ENCODE measurements around the gene SLC35B1.

The SLC35B1 gene

GRCh38 chr17:49707608-49708514 is at the start of gene SLC35B1:
TSS of gene SLC35B1 (minus strand) at chr17:49707964. CDS start at chr17:49707833, 131 bp downstream.
- peak; percentile 94 for DNase-seq (ENCODE audit: low read depth, low spot score)

GRCh38 chr17:49757151-49757777 is 49.5 kb upstream of the SLC35B1 start:
- no peak for DNase-seq (ENCODE audit: low read depth, low spot score)

GRCh38 chr17:49756323-49757150 is 48.8 kb upstream of the SLC35B1 start:
- no peak for DNase-seq (ENCODE audit: low read depth, low spot score)

- no peak for DNase-seq (ENCODE audit: low read depth, low spot score)
Measured at GRCh38 chr17:49755663-49756283, 48.0 kb upstream of the SLC35B1 start.

GRCh38 chr17:49753959-49754391 is 46.2 kb upstream of the SLC35B1 start:
- no peak for DNase-seq (ENCODE audit: low read depth, low spot score)

GRCh38 chr17:49752508-49752907 is 44.7 kb upstream of the SLC35B1 start:
- DNase-seq (ENCODE audit: low read depth, low spot score) = no peak

- no peak for DNase-seq (ENCODE audit: low read depth, low spot score)
Measured at GRCh38 chr17:49749730-49750129, 42.0 kb upstream of the SLC35B1 start.

GRCh38 chr17:49748791-49749190 is 41.0 kb upstream of the SLC35B1 start:
- DNase-seq (ENCODE audit: low read depth, low spot score) = no peak

- DNase-seq (ENCODE audit: low read depth, low spot score) = no peak
Measured at GRCh38 chr17:49748223-49748622, 40.5 kb upstream of the SLC35B1 start.

GRCh38 chr17:49747632-49748031 is 39.9 kb upstream of the SLC35B1 start:
- DNase-seq (ENCODE audit: low read depth, low spot score) = no peak

GRCh38 chr17:49746791-49747490 is 39.2 kb upstream of the SLC35B1 start:
- DNase-seq (ENCODE audit: low read depth, low spot score) = no peak

GRCh38 chr17:49745175-49746139 is 37.7 kb upstream of the SLC35B1 start:
- DNase-seq (ENCODE audit: low read depth, low spot score) = no peak

GRCh38 chr17:49742166-49742638 is 34.4 kb upstream of the SLC35B1 start:
- DNase-seq (ENCODE audit: low read depth, low spot score) = no peak

GRCh38 chr17:49741692-49742076 is 33.9 kb upstream of the SLC35B1 start:
- no peak for DNase-seq (ENCODE audit: low read depth, low spot score)

GRCh38 chr17:49741009-49741691 is 33.4 kb upstream of the SLC35B1 start:
- no peak for DNase-seq (ENCODE audit: low read depth, low spot score)

- no peak for DNase-seq (ENCODE audit: low read depth, low spot score)
Measured at GRCh38 chr17:49739641-49740271, 32.0 kb upstream of the SLC35B1 start.

- no peak for DNase-seq (ENCODE audit: low read depth, low spot score)
Measured at GRCh38 chr17:49738456-49739163, 30.8 kb upstream of the SLC35B1 start.

All from smooth muscle cell of the brain vasculature (primary cell).